Measurements from ENCODE around the gene GPANK1.

GRCh38 chr6:31697555-31697954 lies 32.8 kb upstream of the GPANK1 start:
- TF ChIP-seq POLR2AphosphoS5 (IDR thresholded peaks at IDR 0.05; ENCODE audit: low read depth, low read length) (no peak), TAF1 (IDR thresholded peaks at IDR 0.05; ENCODE audit: borderline replicate concordance, low read depth, low read length) (no peak)
